Muscle of leg (tissue), 16 donors: Measurements from ENCODE around the gene TOM1L1. TPM values are rescaled to one million over a fixed set of nuclear protein-coding genes. Genes with fewer than 3 reads are reported as not detected.

ENCODE experiments used
- DNase-seq: peaks from one replicate; pipeline ENCODE4 v3.0.0; 2013
- H3K27ac ChIP-seq: one replicate; pipeline ENCODE4 v1.5.1; 2013; ENCODE audit warnings: mild to moderate bottlenecking, low read length, control low read depth
- H3K27me3 ChIP-seq: one replicate; pipeline ENCODE4 v1.6.1; 2013; ENCODE audit warnings: low read length; ENCODE audit not compliant: control insufficient read depth, insufficient read depth
- H3K36me3 ChIP-seq: one replicate; pipeline ENCODE4 v1.6.1; 2013; ENCODE audit warnings: low read length; ENCODE audit not compliant: control insufficient read depth, insufficient read depth
- H3K4me1 ChIP-seq: one replicate; pipeline ENCODE4 v1.6.1; 2013; ENCODE audit warnings: low read length; ENCODE audit not compliant: control insufficient read depth, insufficient read depth
- H3K4me3 ChIP-seq: one replicate; pipeline ENCODE4 v1.5.1; 2013; ENCODE audit warnings: low read length, control low read depth
- H3K9me3 ChIP-seq: replicated peaks from 2 replicates; pipeline ENCODE4 v1.6.1; 2013; ENCODE audit warnings: low read depth, low read length; ENCODE audit not compliant: control insufficient read depth
- WGBS: methylation state at CpG from one replicate; pipeline ENCODE4 v1.1.5; 2013; ENCODE audit warnings: missing lambda C conversion rate; ENCODE audit not compliant: insufficient coverage; 5-methylcytosine and 5-hydroxymethylcytosine counted together
- long read RNA-seq, 11 donors: transcript quantifications; one replicate each; lab custom pipeline, GENCODE V29; 2026
- polyA plus RNA-seq, 8 donors: library from polyadenylated mRNA; unstranded; fragments of 120-200 nt; gene quantifications; one replicate each; pipeline versions ENCODE4 v1.2.1 to v1.2.3, GENCODE V29; 2013; ENCODE audit warnings: inconsistent platforms in 1 of 8, low replicate concordance in 1 of 8; ENCODE audit not compliant: insufficient read length in 8 of 8, insufficient read depth in 1 of 8
- total RNA-seq: library from RNA; stranded (reverse); fragments of 120-200 nt; gene quantifications from one replicate; pipeline ENCODE4 v1.2.4, GENCODE V29; 2013

TOM1L1 gene
- 3.6 TPM for total RNA-seq
- 10 to 100 TPM in 2 of 8 donors, 1 to 10 TPM in 6; 4.0 to 11.3 (median 6.1) TPM for polyA plus RNA-seq
- long read RNA-seq, donor 1, partial matches to known transcripts = 6 of 11 reads
- long read RNA-seq, donor 1, other reads (novel, unspliced or antisense) = 5 of 11 reads
- long read RNA-seq, donor 2 = 0 reads
- long read RNA-seq, donor 3, partial matches to known transcripts = 38 of 40 reads
- long read RNA-seq, donor 3, other reads (novel, unspliced or antisense) = 0 of 40 reads
- long read RNA-seq, donor 4, partial matches to known transcripts = 0 of 2 reads
- long read RNA-seq, donor 4, other reads (novel, unspliced or antisense) = 0 of 2 reads
- long read RNA-seq, donor 5, partial matches to known transcripts = 28 of 62 reads
- long read RNA-seq, donor 5, other reads (novel, unspliced or antisense) = 33 of 62 reads
- long read RNA-seq, donor 6, partial matches to known transcripts = 33 of 62 reads
- long read RNA-seq, donor 6, other reads (novel, unspliced or antisense) = 27 of 62 reads
- long read RNA-seq, donor 7, partial matches to known transcripts = 16 of 32 reads
- long read RNA-seq, donor 7, other reads (novel, unspliced or antisense) = 15 of 32 reads
- long read RNA-seq, donor 8, partial matches to known transcripts = 5 of 17 reads
- long read RNA-seq, donor 8, other reads (novel, unspliced or antisense) = 12 of 17 reads
- long read RNA-seq, donor 9 = 0 reads
- long read RNA-seq, donor 10, partial matches to known transcripts = 11 of 25 reads
- long read RNA-seq, donor 10, other reads (novel, unspliced or antisense) = 14 of 25 reads
- long read RNA-seq, donor 11, partial matches to known transcripts = 10 of 26 reads
- long read RNA-seq, donor 11, other reads (novel, unspliced or antisense) = 14 of 26 reads

DNA sequence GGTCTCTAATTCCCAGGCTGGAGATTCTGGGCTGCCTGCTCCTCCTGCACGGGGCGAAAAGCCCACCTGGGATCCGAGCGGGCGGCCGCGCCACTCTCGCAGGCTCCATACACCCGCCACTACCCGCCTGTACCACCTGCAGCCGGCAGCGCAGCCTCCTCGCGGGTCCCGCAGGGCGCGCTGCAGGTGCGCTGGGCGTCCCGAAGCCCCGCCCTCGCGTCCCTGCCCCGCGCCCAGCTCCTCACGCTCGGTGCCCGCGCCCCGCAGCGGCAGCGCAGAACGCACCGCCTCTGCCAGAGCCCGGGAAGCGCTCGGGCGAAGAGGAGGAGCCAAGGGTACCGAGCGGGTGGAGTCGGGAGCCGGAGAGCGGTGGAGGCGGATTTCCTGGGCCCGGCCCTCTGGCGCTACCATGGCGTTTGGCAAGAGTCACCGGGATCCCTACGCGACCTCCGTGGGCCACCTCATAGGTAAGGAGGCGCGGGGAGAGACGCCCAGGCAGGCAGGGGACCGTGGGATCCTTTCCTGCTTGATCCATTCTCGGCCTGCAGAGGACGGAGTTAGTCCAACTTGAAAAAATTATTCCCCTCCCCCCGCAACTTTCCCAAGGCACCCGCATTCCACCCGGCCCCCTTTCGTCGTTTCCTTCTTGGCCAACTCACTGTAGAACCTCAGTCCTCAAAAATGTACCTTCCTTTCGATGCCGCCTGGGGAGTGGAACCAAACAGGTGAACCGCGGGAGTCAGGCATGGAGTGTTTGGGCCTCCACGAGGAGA lies at the start of gene TOM1L1:
Gene TOM1L1 (plus strand): TSS at position 396 of the 773 bp plus-strand sequence. CDS start 14 bp downstream, at position 410.
- Histone ChIP-seq H3K27ac (no peak within 1 kb of the TSS), H3K4me3 (peak within 1 kb of the TSS; percentile 51), H3K4me1 (peaks cover 13% of the 10 kb centered on the region), H3K27me3 (peaks cover 14% of the 10 kb centered on the region), H3K9me3 (no peaks in the 10 kb centered on the region), H3K36me3 (no peaks in the 10 kb centered on the region)
- WGBS = 3% methylated on average over 67 of the region's 67 CpGs
- DNase-seq = peak; percentile 52

- DNase-seq = no peak
- H3K4me1 ChIP-seq = no peaks in the 10 kb centered on the region
- H3K27me3 ChIP-seq = no peaks in the 10 kb centered on the region
- H3K4me3 ChIP-seq = no peak overlapping the region
- no peak overlapping the region for H3K27ac ChIP-seq
- WGBS = no CpG with 5 or more reads among the region's 2 CpGs
- no peaks in the 10 kb centered on the region for H3K36me3 ChIP-seq
- no peaks in the 10 kb centered on the region for H3K9me3 ChIP-seq
These were observed 41.5 kb upstream of the TOM1L1 start for GRCh38 chr17:54859187-54859586.

DNA sequence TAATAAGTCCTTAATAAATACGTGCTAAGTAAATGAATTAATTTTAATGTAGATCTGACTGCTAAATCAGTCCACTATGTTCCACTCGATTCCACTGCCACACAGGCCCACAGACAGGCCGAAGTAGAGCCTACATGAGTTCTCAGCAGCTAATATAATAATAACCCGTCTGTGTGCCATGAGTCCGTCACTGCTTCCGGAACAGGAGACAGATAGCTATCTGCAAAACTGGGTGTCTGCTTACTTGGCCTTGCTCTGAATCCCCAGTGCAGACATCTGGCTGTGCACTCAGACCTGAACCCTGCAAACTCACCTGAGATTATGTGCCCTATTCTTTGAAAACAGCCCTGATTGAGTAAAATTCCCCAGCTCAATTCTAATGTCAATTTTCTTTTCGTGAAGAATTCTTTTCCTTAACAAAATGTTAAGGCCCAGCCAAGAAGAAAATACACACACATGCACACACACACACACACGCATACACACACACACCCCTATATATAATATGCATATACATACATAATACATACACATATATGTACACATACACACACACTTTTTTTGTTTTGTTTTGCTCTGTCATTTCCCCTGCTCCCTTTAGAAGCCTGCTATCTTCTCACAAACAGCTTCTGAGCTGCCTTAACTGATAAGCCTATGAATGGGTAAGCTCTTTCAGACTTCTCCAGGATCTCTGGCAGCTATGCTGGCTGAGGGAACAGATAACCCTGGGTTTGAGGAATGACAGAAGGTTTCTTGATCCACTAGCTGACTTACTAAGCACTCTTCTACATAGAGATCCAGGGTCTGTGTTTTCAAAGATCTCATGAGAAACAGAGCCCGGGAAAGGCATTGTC lies 39.8 kb upstream of the TOM1L1 start:
- 86% methylated on average over 6 of the region's 9 CpGs for WGBS
- H3K4me1 ChIP-seq = no peaks in the 10 kb centered on the region
- DNase-seq = no peak
- H3K9me3 ChIP-seq = no peaks in the 10 kb centered on the region
- H3K36me3 ChIP-seq = no peaks in the 10 kb centered on the region
- H3K27ac ChIP-seq = no peak overlapping the region
- H3K4me3 ChIP-seq = no peak overlapping the region
- no peaks in the 10 kb centered on the region for H3K27me3 ChIP-seq

GRCh38 chr17:54861471-54861983 lies 39.1 kb upstream of the TOM1L1 start:
- Histone ChIP-seq H3K27ac (no peak overlapping the region), H3K27me3 (no peaks in the 10 kb centered on the region), H3K4me3 (no peak overlapping the region), H3K9me3 (no peaks in the 10 kb centered on the region), H3K4me1 (no peaks in the 10 kb centered on the region), H3K36me3 (no peaks in the 10 kb centered on the region)
- DNase-seq = no peak
- WGBS = 74% methylated on average over 2 of the region's 4 CpGs

- no peak overlapping the region for H3K27ac ChIP-seq
- no CpG with 5 or more reads among the region's 2 CpGs for WGBS
- no peaks in the 10 kb centered on the region for H3K27me3 ChIP-seq
- H3K4me3 ChIP-seq = no peak overlapping the region
- H3K4me1 ChIP-seq = no peaks in the 10 kb centered on the region
- no peak for DNase-seq
- no peaks in the 10 kb centered on the region for H3K36me3 ChIP-seq
- no peaks in the 10 kb centered on the region for H3K9me3 ChIP-seq
These were observed 37.5 kb upstream of the TOM1L1 start for GRCh38 chr17:54863176-54863575.

- Histone ChIP-seq H3K9me3 (no peaks in the 10 kb centered on the region), H3K27me3 (no peaks in the 10 kb centered on the region), H3K4me1 (no peaks in the 10 kb centered on the region), H3K36me3 (no peaks in the 10 kb centered on the region), H3K4me3 (no peak overlapping the region), H3K27ac (no peak overlapping the region)
- no peak for DNase-seq
- no CpG with 5 or more reads among the region's 1 CpG for WGBS
These were observed 36.6 kb upstream of the TOM1L1 start for GRCh38 chr17:54864070-54864469.

DNA sequence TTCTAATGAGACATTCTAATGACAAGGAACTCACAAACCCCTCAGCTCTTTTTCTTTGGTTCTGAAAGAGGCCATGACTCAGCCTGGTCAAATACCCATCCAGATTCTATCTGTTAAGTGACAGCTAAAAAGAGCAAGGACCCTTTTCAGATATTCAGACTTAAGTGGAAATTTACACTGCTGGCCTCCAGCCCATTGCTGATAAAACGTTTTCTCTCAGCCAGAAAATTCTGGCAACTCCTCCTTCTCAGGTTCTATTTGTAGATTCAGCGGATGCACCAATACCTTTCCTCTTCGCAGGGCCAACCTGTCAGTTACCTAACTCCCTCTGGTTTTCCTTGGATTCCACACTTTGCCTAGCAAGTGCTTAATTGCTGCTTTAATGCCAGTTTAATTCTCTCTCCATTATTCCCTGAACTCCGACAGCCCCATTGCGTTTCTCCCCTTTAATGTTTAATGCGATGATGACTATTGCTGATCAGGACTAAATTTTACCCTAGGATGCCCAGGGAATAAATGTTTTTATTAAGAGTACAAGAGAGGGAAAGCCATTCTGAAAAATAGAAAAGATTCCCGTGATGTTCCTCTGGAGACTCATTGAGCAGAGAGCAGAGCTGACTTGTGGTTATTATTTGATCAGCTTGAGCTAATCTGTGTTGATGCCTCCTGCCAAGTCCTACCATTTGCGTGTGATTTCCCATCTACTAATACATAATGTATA lies 35.9 kb upstream of the TOM1L1 start:
- peak; percentile 6 for DNase-seq
- no peaks in the 10 kb centered on the region for H3K4me1 ChIP-seq
- H3K27me3 ChIP-seq = no peaks in the 10 kb centered on the region
- H3K36me3 ChIP-seq = no peaks in the 10 kb centered on the region
- WGBS = 17% methylated on average over 4 of the region's 8 CpGs
- H3K27ac ChIP-seq = no peak overlapping the region
- H3K4me3 ChIP-seq = no peak overlapping the region
- H3K9me3 ChIP-seq = no peaks in the 10 kb centered on the region

DNA sequence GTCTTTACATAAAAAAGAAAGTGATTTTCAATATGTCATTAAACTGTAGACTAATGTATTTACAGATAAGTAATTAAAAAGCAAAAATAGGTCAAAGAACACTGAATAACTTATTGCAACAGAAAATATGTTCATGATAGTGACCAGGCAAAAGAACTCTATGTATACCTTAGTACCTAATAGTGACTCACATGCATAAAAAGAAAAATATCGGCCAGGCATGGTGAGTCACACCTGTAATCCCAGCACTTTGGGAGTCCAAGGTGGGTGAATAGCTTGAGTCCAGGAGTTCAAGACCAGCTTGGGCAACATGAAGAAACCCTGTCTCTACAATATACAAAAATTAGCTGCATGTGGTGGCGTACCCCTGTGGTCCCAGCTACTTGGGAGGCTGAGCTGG lies 33.0 kb upstream of the TOM1L1 start:
- Histone ChIP-seq H3K4me1 (no peaks in the 10 kb centered on the region), H3K27me3 (no peaks in the 10 kb centered on the region), H3K27ac (no peak overlapping the region), H3K36me3 (no peaks in the 10 kb centered on the region), H3K4me3 (no peak overlapping the region), H3K9me3 (no peaks in the 10 kb centered on the region)
- no peak for DNase-seq
- no CpG with 5 or more reads among the region's 2 CpGs for WGBS
